AG08395 (cell line): ENCODE results near the gene LBHD2.
A peak's percentile ranks its signal among the peaks of the same experiment; 100 is the strongest.

Experiments used
- DNase-seq: peaks from one replicate; pipeline ENCODE4 v3.0.0; 2012; ENCODE audit warnings: mixed read lengths, low spot score

Gene LBHD2

DNA sequence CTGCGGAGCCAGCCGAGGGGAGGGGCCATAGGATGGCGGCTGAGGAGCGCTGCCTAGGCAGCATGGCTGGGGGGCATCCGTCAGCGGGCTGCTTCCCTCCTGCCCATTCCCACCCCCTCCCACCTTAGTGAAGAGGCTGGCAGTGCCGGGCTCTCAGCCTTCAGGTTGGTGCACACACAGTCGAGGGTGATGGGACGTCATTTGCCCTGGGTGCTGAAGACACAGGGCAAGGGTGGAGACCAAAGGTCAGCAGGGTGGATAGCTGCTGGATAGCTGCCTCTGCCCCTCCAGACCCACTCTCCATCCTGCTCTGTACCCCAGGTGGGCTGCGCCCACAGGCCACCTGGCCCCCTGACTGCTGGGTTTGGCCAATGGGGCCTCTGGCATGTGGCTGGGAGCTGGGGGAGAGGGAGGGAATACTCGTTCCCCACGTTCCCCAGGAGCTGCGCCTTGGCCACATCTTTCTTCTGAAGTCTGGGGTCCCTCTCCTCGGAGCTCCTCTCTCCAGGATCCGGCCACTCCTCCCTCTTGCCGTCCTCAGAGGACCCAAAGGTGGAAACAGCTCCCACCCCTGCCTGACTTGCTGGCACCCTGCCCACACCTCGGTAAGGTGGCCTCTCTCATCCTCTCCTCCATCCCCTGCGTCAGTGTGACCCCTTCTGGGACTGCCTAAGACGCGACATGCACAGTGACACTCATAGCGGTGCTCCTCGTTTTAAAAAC is 15.5 kb upstream of the LBHD2 start:
- no peak for DNase-seq

DNA sequence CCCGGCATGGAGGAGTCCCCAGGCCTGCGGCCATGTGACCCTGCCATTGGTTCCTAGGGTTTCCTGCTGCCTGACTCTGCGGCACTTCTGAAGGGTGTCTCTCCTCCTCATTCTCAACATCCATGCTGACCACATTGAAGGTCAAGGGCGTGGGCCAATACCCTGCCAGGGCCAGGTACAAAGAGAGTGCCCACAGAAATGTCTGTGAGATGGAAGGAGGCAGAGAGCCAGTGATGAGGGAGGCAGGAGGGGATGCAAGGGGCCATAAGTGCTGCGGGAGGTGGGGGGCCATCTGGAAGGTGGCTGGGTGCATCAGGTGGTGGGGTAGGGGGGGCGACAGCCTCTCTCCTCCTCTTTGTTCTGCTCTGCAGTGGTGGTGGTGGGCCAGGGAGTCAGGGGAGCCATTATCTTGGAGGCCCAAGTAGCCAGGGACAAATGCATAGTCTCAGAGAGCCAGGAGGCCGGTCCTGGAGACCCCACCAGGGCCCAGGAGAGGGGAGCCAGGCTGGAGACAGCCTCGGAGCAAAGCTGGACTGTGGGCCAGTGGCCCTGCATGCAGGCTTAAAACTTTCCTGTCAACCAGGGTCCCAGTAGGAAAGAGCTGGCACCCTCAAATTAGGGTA is 13.6 kb upstream of the LBHD2 start:
- DNase-seq: no peak

DNA sequence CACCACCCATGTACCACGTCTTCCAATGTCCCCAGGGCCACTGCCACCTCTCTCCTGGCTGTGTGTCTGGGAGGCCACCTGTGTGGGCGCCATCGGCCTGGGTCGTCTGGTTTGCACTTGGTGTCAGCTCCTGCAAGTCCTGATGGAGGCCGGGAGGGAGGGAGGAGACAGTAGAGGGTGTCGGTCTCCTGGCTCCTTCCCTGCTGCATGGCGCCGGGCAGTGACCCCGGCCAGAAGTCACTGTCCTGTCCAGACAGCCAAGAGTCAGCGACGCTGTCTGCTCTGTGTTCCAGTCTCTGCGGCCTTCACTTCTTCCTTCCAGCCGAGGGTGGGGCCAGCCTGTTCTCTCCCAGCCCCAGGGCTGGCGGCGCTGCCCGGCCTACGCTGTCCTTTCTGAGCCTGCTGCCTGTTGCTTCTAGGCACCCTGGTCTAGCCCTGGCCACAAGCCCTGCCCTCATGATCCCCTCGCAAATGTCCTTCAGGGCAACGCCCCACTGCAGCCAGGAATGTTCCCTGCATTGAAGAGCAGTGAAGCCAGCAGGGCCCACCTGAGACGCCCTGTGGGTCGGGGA is 13.0 kb upstream of the LBHD2 start:
- no peak for DNase-seq

DNA sequence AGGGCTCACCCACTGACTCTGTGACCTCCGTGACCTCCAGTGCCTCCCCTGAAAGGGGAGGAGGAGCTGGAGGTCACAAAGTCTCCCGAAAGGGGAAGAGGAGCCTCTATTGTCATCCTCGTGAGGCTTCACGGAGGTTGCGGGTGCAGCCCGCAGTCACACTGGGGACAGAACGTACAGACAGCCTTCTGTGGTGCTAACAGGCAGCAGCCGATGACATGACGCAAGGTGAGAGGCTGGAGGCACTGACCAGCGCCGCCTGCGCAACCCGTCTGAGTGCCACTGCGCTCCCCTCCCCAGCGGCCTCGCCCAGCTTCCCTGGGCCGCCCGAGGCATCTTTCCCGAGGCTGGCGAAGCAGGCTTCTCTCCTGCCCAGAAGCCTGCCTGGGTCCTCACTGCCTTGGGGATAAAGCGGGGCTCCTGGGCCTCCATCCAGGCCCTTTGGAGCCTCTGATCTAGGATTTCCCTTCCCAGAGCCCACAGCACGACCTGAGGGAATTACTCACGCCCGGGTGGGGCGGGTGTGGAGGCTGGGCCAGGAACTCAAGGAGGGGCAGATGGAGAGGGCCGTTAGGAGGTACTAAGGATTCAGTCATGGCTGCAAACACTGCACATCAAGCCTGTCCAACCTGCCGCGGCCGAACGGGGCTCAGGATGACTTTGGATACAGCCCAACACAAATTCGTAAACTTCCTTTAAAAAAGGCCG is 12.3 kb upstream of the LBHD2 start:
- no peak for DNase-seq

DNA sequence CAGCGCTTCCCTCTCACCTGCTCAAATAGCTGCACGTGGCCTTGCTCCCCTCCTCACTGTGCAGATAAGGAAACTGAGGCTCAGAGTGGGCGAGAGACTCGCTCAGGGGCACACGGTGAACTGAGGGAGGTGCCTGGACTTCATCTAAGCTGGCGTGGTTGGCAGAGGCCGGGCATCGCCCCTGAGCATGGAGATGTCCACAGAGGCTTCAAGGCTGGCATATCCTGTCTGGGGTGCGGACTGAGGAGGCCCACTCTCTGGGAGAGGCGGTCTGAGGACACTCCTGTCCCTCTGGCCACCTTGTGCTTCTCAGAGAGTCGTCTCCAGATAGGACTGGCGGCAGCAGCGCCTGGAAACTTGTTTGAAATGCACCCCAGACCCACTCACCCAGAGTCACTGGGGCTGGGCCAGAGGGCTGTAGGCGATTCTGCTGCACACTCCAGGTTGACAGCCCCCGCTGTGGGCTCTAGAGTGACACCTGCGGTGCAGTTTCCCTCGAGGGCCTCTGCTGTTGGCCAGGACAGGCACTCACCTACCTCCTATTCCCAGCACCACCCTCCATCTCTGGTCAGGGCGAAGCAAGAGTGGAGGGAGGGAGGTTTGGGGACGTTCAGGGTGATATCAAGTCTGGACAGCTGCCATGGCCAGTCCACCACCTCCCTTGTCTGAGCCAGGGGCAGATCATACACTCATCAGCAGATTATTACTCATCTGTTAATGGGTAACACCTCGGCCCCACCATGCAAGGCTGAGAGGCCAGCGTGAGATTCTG is 11.2 kb upstream of the LBHD2 start:
- no peak for DNase-seq

DNA sequence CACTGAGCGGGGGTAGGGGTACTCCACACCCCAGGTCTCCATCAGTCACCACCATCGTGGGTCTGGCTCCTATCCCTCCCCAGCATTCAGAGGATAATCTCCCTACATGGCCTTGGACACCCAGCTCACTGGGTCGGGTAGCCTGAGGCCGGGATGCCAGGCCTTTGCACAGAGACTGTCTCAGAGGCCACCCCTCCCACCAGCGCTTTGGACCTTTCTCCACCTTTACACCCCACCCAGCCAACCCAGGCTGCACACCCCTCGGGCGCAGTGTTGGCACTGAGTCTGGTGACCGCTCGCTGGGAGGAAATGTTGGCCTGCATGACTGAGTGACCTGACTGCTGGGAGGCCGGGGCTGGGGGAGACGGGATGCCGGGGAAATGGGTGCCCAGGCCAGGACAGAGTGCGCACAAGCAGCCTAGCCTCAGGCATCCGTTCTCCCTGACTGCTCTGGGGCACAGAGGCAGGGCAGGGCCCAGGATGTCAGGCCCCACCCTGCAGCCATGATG is 10.6 kb upstream of the LBHD2 start:
- no peak for DNase-seq

DNA sequence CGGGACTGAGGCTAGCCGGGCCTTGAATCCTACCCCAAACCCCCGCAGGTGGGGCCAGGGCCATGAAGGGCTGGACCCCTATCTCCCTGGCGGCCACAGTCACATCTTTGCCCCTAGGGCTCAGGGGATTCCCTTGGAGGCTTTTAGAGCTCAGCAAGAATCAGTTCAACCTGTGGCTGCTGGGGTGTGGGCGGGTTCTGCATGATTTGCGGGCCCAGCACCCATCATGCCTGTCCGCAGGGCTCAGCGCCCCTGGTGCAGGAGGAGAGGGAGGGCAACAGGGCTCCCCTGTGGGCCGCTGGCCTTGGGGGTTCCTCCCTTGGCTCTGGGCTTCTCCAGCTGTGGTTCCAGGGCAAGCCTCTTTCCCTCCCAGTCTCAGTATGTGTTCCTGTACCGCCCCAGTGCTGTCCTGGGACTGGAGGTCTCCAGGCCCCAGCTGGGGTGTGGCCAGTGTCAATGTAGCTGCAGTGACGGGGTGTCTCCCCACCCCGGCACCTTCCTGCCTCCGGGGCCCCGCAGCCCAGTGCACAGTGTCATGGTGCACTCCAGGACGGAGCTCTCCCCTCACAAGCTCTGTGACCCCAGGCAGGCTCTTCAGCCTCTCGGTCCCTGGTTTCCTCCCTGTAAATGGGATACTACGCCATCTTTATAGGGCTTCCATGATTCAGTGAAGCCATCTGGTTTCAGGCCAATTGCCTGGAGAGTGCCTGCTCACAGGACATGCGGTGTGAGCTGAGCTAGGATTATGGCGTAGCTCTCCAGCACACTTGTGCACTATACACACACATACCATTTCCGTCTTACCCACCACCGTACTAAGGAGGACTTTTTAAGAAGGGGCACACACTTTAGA is 9.9 kb upstream of the LBHD2 start:
- no peak for DNase-seq

DNA sequence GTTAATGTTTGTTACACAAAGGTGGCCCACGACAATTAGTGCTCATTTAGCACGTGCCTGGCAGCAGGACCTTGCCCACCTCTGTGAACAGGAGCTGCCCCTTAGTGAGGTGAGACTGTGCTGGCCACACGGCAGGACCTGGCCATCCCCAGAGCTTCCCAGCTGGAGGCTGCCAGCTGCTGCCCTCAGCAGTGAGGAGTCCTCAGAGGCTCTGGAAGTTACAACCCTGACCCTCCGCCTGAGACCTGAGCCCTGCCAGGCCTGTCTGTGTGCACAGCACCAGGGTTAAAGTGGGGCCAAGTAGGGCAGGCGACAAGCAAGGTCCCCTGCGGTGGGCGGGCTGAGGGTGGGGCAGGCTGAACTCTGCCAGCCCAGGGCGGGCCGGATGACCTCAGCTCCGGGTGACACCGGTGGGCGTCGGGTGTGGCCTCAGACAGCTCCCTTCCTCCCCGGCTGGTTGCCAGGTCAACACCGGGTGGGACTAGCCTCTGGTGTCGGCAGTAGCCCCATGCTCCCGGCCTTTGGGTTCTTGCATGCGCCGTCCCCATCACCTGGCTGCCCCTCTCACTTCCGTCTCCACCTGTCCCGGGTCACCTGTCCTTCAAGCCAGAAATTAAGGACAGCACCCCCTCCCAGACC is 9.2 kb upstream of the LBHD2 start:
- DNase-seq: no peak

DNA sequence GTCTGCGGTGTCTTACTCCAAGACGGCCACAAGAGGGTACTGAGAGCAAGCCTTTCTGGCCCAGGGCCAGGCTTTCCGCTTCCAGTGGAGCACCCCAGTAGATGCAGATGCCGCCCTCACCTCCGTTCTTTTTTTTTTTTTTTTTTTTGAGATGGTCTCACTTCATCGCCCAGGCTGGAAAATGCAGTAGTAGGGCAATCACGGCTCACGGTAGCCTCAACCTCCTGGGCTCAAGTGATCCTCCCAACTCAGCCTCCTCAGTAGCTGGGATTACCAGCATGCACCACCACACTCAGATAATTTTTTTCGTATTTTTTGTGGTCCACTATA is 5.6 kb upstream of the LBHD2 start:
- DNase-seq: peak; percentile 83

DNA sequence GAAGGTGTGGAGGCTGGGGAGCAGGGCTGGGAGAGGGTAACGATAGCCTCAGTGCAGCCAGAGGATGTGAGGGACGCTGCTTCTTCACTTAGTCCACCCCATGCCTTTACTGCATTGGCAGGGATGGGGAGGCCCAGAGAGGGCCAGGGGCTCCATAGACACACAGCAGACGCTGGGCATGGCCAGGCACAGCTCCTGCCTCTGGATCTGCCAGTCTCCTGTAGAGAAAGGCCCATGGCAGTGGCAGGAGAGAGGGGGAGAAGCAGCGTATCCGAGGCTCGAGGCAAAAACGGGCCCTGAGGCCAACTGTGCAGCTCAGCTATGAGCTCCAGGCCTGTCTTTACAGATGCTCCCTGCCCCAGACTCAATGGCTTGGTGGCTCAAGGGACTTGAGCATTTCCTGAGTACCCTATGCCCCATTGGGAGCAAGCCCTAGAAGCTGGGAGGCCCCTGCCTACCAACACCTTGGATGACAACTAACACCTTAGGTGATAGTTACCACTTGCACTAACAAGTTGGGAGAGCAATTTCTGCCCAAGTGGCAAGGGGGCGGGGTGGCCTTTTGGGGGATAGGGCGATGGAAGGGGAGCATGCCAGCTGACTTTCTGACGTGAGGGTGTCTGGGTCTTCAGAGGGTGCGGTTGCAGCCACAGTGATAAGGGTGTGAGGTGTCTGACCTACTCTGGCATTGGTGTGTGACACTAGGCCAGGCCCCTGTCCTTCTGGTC is 5.0 kb upstream of the LBHD2 start:
- DNase-seq: no peak

DNA sequence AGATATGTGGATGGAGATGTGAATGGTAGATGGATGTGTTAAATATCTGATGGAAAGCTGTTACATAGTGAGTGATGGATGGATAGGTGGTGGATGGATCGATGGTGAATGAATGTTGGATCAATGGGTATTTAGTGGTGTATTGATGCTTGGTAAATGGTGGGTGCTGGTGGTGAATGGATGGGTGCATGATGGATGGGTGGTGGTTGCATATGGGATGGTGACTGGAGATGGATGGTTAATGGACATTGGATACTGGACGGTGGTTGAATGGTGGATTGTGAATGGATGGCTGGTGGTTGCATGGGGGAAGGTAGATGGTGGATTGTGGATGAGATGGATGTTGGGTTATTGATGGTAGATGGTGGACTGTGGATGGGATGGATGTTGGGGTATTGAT is 2.1 kb upstream of the LBHD2 start:
- no peak for DNase-seq

DNA sequence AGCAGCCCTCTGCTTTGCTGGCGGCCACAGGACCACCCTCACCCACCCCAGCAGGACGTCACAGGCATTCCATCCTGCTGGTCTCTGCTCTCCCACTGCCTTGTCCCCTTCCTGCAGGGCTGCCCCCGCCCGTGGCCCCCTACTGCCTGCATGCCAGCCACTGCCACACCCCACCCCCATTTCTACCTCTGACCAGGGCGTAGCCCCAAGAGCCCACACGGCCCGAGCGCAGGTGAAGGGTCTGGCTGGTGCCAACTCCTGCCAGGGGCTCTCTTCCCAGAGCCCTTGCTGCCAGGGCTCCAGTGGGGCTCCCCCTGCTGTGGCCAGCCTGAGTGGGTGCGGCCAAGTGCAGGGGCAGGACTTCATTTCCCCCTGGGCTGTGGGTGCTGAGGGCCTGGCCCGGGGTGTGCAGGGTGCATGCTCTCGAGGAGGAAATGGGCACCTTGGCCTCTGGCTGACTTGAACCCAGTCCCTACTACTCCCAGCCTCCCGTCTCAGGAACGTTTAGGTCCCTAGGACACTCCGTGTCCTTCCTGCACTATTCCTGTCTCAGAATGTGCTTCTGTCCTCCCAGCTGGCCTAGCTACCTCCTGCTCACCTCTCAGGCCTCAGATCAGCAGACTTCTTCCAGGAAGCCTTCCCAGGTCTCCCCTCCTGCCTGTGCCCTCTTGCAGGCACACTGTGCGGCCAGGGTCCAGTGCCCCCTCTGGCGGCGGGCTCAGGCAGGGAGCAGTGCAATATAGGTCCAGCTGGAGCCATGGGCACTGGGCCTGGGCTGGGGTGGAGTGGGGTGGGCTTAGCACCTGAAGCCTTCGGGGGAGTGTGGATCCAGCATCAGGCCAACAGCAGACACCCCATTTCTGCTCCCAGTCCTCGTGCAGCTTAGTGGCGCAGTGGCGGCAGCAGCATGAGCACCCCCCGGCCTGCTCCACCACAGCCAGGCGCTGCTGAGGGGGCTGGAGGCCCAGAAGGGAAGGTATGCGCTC is 1.4 kb downstream of the LBHD2 start:
- DNase-seq: no peak

DNA sequence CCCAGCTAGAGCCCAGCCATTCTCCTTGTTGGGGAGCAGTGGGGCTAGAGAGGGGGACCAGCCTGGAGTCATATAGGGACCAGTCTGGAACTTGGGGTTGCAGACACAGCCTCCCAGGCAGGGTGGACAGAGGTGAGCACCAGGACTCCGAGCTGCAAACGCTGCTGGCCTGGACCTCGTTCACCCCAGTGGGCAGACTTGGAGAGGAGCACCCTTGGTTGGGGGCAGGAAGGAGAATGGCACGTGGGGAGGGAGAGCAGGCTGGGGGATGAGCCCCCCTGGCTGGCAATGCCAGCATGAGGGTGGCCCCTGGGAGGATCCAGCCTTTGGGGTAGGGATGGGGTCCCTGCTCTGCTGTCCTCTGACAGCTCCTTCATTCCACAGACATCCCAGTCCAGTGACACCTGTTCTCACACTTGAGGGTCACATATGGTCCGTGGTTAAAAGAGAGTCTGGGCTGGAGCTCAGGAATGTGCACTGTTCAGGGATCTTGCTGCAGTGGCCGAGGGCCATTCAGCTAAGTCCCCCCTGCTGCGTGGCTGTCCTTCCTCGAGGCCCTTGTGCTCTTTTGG is 2.8 kb downstream of the LBHD2 start:
- DNase-seq: no peak

DNA sequence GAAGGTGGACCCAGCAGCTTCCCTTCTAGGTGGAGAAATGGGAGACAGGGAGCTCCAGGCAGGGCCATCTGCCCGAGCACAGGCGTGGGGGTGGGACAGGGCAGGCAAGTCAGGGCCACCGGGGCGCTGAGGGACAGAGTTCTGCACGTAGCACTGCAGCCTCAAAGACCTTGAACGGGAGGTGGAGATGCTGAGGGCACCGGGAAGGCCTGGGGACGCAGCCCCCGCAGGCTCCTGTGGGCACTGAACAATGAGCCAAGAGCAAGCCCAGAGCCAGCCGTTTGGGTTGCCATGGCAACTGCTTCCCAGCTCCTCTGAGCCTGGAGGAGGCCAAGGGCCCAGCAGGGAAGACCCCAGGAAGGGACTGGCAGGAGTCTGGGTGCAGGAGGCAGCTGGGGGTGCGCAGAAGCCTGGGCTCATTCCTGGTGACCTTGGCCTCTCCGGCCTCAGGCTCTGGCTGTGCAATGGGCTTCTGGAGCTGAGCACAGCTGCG is 3.4 kb downstream of the LBHD2 start:
- no peak for DNase-seq

DNA sequence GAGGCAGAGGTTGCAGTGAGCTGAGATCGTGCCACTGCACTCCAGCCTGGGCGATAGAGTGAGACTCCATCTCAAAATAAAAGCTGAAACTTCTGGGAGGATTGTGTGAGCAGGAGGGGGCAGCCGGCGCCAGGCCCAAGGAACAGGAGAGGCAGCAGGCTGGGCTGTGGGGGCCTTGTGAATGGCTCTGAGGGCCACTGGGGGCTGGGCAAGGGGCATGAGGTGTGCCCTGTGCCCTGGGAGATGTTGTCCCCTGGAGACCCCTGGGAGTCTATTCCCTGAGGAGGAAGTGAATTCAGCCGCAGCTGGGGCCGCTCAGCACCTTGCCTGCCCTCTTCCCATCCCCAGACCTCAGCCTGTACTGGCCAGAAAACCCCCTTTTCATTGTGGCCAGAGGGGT is 4.9 kb downstream of the LBHD2 start:
- no peak for DNase-seq

DNA sequence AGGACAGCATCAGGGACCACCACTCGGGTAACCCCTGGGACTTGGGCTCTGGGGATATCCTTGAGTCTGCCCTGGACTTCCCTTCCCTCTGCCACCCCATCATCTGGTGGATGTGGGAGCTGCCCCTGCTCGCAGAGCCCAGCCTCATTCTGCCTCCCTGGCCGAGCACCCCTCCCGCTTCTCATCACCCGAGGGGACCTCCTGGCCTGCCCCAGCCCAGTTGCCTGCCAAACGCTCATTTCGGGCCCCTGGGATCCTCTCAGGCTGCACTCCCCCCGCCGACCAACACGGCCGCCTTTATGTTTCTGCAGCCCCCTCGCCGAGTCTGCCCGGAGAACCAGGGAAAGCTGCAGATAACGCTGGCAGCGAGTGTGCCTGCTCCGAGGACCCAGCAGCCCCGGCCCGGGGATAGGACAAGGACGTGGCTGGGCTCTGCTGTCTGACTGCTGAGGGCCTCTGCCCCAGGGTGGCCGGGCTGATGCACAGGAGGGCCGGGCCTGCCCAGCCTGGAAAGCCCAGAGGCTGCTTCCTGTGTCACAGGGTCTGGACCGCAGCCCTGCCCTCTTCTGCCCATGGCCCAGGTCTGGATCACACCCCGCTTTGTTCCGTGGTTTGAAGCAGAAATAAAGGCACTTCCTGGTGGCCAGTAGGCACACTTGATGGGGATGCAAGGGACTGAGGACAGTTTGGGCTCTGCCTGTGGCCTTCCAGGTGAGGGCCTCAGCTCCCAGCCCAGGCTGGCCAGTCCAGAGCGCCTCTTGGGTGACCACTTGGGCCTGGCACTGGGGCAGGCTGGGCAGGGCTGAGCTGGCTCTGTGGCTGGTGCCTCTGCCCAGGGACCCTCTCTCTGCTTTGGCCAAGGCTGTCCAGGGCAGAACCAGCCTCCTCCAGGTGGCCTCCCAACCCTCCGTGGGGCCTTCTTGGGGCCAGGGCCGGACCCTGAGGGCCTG is 5.7 kb downstream of the LBHD2 start:
- no peak for DNase-seq

DNA sequence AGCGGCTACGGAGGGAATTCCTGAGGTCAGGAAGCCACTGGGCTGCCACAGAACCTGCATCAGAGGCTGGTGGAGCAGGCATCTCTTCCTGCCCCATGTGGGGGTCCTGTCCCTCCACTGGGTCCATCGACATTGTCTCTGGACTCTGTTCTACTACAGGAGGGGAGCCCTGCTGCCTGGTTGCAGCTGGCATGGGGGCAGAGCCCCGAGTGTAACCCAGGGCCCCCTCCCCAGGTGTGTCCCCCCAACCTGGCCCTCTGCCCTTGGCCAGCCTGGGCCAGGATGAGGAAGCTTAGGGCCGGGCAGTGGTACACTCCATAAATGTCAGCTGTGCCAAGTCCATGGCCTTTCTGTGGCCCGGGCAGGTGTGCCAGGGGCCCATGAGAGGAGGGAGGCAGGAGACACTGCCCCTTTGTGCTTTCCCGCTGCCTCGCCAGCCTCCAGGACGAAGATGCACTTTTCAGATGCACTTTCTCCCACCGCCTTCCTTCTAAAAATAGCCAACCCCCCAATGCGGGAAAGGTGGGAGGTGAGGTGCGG is 6.5 kb downstream of the LBHD2 start:
- DNase-seq: no peak
